HG03439 (cell line): Measurements from ENCODE around the gene ODAD4.
A peak's percentile ranks its signal among the peaks of the same experiment; 100 is the strongest.

Experiments
- ATAC-seq: cut with Tn5 transposase; IDR thresholded peaks from one replicate; pipeline ENCODE4 v1.9.1; 2021; ENCODE audit warnings: mild to moderate bottlenecking, moderate library complexity; ENCODE audit not compliant: unreplicated experiment

The ODAD4 gene, protein sequence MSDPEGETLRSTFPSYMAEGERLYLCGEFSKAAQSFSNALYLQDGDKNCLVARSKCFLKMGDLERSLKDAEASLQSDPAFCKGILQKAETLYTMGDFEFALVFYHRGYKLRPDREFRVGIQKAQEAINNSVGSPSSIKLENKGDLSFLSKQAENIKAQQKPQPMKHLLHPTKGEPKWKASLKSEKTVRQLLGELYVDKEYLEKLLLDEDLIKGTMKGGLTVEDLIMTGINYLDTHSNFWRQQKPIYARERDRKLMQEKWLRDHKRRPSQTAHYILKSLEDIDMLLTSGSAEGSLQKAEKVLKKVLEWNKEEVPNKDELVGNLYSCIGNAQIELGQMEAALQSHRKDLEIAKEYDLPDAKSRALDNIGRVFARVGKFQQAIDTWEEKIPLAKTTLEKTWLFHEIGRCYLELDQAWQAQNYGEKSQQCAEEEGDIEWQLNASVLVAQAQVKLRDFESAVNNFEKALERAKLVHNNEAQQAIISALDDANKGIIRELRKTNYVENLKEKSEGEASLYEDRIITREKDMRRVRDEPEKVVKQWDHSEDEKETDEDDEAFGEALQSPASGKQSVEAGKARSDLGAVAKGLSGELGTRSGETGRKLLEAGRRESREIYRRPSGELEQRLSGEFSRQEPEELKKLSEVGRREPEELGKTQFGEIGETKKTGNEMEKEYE

DNA sequence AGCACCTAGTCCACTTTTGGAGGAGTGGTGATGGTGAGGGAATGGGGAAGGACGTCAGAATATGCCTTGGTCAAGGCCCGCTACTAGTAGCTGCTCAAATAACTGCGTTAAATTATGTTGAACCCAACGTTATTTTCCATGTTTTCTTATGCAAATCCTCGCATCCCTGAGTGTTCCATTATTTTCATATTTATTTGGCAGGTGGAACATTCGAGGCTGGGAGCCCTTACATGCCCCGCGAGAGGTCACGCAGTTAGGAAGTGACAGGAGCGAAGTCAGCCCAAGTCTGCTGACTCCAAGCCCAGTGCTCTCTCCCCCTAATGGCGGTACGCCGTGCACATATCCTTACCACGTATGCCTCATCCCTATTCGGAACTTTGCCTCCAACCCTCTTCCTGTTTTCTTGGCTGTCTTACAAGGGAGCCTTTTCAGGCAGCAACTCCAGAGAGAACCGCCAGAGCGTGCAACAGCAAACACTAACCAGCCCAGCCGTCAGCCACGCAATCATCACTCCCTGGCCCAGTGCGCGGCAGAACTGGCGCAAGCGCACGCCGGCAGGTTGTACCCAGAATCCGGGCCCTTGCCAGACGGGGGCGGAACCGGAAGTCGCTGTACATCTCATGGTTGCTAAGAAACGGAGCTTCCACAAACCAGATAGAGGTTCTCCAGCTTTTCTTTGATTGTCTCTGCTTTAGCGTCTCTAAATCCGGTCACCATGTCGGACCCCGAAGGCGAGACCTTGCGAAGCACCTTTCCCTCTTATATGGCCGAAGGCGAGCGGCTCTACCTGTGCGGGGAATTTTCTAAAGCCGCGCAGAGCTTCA lies at the start of gene ODAD4:
ODAD4 (plus strand) TSS at position 609 of the 824 bp plus-strand sequence; CDS start at position 716, 107 bp downstream.
- ATAC-seq: peak; percentile 89

DNA sequence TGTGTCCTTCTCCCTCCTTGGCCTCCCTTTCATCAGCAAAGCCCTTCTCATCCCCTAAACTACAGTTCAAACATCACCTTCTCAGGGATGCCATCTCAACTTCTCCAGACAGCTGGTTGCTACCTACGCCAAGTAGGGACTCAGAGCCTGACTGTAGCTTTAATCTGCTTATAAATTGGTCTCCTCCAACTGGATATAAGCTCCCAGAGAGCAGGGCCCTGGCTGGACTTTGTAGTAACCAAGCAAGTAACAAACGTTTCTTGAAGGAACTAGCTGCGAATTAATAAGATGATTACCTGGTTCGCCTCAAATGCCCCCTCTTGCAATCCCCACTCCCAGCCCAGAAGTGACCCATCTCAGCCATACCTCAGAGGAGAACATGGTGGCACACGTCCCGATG lies 47.7 kb upstream of the ODAD4 start:
- ATAC-seq: no peak

- no peak for ATAC-seq
Measured at GRCh38 chr17:41885733-41886132, 44.7 kb upstream of the ODAD4 start.

- ATAC-seq: no peak
Measured at GRCh38 chr17:41888332-41888965, 42.0 kb upstream of the ODAD4 start.

DNA sequence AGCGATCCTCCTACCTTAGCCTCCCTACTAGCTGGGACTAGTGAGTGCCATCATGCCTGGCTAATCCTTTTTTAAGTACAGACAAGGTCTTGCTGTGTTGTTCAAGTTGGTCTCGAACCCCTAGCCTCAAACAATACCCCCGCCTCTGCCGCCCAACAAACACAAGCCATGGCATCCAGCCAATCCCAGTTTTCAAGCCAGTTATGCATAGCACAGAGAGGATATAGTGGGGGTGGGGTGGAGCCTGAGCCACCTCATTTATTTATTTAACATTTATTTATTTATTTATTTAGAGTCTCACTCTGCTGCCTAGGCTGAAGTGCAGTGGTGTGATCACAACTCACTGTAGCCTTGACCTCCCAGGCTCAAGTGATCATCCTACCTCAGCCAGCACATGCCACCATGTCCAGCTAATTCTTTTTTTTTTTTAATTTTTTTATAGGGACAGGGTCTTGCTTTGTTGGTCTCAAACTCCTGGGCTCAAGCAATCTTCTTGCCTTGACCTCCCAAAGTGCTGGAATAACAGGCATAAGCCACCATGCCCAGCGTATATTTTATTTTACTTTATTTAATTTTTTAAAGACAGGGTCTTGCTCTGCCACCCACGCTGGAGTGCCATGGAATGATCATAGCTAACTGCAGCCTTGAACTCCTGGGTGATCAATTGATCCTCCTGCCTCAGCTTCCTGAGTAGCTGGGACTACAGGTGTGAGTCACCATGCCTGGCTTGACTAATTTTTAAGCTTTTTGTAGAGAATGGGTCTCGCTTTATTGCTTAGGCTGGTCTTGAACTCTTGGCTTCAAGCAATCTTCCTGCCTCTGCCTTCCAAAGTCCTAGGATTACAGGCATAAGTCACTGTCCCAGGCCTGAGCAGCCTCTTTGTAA lies 39.0 kb upstream of the ODAD4 start:
- no peak for ATAC-seq

GRCh38 chr17:41892021-41892376 lies 38.4 kb upstream of the ODAD4 start:
- ATAC-seq: no peak

GRCh38 chr17:41893384-41893783 lies 37.0 kb upstream of the ODAD4 start:
- no peak for ATAC-seq

DNA sequence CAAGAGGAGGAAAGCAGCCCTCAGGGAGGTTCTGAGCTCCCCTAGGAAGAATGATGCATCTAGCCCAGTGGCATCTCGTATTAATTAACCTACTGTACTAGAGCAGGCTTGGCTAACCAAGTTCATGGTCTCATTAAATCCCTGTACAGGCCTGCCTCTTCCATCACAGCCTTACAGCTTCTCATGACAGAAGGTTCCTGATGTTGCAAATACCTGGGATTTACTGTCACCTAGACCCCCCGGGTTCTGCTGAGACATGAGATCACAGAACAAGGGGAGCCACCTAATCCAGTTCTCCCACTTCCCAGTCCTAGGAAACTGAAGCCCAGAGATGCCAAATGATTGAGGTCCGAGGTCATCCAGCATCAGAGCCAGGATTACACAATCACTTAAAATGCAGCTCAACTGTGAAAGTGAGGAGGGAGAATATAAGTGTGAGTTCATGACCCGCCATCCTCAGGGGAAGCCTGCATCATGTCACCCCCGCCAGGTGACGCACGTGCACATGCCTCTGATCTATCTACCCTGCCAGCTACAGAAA lies 35.6 kb upstream of the ODAD4 start:
- no peak for ATAC-seq

- ATAC-seq: no peak
Measured at GRCh38 chr17:41895617-41896016, 34.8 kb upstream of the ODAD4 start.

DNA sequence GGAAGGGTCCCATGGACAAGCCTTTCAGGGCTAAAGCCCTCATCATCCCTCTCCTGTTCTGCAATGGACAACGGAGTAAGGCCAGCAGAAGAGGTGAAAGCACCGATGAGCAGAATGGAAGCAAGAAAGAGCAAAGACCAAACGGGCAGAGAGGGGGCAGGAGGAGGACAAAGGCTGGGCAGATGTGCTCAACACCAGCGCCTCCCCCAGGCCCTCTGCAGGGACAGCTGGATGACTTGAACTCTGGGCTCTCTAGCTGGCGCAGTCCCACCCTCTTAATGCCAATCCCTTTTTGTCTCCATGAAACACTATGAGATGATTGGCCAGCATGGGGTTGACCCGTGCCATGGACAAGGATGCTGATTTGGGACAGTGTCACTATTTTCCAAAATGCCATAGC lies 33.7 kb upstream of the ODAD4 start:
- no peak for ATAC-seq

- ATAC-seq: no peak
Measured at GRCh38 chr17:41901646-41902045, 28.8 kb upstream of the ODAD4 start.

DNA sequence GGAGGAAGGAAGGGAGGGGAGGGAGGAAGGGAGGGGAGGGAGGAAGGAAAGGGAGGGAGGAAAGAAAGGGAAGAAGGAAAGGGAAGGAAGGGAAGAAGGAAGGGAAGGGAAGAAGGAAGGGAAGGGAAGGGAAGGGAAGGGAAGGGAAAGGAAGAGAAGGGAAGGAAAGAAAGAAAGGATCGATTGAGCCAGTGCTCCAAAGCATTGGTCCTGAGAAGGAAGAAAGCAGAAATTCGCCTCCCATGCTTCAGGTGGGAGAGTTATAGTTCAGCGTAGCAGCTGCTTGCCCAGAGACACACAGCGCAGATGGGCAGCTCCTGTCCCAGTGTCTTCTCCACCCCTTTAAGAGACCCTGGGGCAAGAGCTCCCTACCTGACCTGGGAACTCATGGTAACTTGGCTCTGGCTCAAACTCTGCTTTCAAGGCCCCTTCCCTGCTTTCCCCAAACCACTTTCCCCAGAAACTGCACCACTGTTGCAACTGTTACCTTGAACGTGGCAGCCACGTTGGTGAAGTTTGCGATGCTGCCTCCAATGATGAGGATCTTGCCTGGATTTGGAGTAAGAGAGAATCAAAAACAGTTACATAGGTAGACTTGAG lies 26.1 kb upstream of the ODAD4 start:
- no peak for ATAC-seq

DNA sequence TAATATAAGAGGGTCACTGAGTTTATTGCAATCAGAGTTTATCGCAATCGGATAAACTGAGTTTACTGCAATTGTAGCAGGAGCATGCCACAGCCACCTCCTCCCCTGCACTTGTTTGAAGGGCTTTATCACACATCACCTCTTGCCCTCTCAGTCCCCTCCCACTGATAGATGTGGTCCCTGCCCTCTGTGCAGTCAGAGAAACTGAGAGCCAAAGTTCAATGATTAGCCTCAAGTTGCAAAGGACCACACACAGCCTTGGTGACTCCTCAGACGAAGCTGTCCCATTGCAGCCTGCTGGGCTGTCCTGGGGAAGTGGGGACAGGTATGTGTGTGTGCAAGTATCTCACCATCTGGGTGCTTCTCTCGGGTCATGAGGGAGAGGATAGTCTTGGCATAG lies 25.2 kb upstream of the ODAD4 start:
- ATAC-seq: no peak

GRCh38 chr17:41906465-41907184 lies 23.8 kb upstream of the ODAD4 start:
- no peak for ATAC-seq

DNA sequence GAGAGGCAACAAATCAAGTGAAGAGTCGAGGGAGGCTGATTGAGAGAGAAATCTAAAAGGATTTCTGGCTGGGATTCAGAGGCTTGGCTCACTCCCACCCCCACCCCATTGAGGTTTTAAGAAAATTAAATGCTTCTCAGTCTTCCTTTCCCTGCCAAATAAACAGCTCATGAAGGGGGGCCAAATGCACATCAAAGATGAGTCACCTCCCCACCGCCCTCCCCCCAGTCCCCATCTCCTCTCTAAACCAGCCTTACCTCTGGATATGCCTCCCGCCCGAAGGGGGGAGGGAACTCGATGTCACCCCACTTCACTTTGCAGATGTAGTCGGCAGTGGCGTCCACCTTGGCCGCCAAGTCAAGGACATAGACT lies 23.2 kb upstream of the ODAD4 start:
- no peak for ATAC-seq

GRCh38 chr17:41907633-41908539 lies 22.5 kb upstream of the ODAD4 start:
- no peak for ATAC-seq

DNA sequence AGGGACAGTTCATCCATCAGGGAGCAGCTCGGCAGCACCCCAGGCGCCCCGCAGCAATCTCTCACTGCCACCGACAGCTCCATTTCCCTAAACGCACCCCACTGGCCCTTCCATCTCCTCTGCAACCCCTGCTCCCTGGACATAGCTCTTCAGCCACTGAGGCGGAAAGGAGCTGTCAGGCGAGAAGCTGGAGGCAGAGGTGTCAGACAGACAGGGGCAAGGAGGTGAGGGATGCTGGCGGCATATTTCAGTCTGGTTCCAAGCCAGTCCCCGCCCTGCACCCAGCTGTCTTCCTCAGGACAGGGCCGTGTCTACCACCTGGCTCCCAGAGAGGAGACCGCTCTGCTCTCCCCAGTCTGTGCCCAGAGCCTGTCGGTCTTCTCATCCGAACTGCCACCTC lies 21.3 kb upstream of the ODAD4 start:
- no peak for ATAC-seq
